Lung microvascular endothelial cell (primary cell): Measurements from ENCODE around the gene STK32B. TPM values are rescaled to one million over a fixed set of nuclear protein-coding genes. Genes with fewer than 3 reads are reported as not detected.

Experiments
- DNase-seq, 2 donors: peaks; one replicate each; pipeline versions ENCODE4 v3.0.0 to v3.0.0-alpha.2; 2010; ENCODE audit warnings: low read depth in 2 of 2
- total RNA-seq: library from RNA; depleted of rRNA; stranded (reverse); fragments of >200 nt; gene quantifications from 2 replicates; pipeline ENCODE4 v1.2.1, GENCODE V29; 2014

The STK32B gene
- total RNA-seq, 1 donor from 2014 or later, result 17.9 TPM

- DNase-seq, result peak; percentile 89 to 91
These were observed 289.7 kb downstream of the STK32B start for GRCh38 chr4:5340991-5341451.

GRCh38 chr4:5341526-5341925, 290.2 kb downstream of the STK32B start:
- peak in 1 of 2 donors; percentile 59 for DNase-seq

- no peak for DNase-seq
These were observed 304.6 kb downstream of the STK32B start for GRCh38 chr4:5355846-5356245.

GRCh38 chr4:5357870-5358269, 306.6 kb downstream of the STK32B start:
- DNase-seq, result peak in 1 of 2 donors; percentile 36

- peak; percentile 33 to 57 for DNase-seq
These were observed 310.7 kb downstream of the STK32B start for GRCh38 chr4:5361968-5362367.

- no peak for DNase-seq
These were observed 313.1 kb downstream of the STK32B start for GRCh38 chr4:5364406-5364805.

- peak; percentile 99 for DNase-seq
These were observed 314.1 kb downstream of the STK32B start for GRCh38 chr4:5365071-5366008.

- no peak for DNase-seq
These were observed 314.7 kb downstream of the STK32B start for GRCh38 chr4:5366009-5366386.

- peak; percentile 87 to 92 for DNase-seq
These were observed 315.1 kb downstream of the STK32B start for GRCh38 chr4:5366421-5366820.

- no peak for DNase-seq
These were observed 317.1 kb downstream of the STK32B start for GRCh38 chr4:5368426-5368825.

- DNase-seq, result peak in 1 of 2 donors; percentile 80
These were observed 319.0 kb downstream of the STK32B start for GRCh38 chr4:5370286-5370685.

GRCh38 chr4:5371415-5372190, 320.3 kb downstream of the STK32B start:
- peak in 1 of 2 donors; percentile 63 for DNase-seq

GRCh38 chr4:5372198-5372597, 320.9 kb downstream of the STK32B start:
- DNase-seq, result no peak

- no peak for DNase-seq
These were observed 322.0 kb downstream of the STK32B start for GRCh38 chr4:5373327-5373726.

- DNase-seq, result no peak
These were observed 323.3 kb downstream of the STK32B start for GRCh38 chr4:5374592-5374991.

GRCh38 chr4:5374994-5375393, 323.7 kb downstream of the STK32B start:
- no peak for DNase-seq

GRCh38 chr4:5376015-5376414, 324.7 kb downstream of the STK32B start:
- DNase-seq, result no peak

GRCh38 chr4:5378002-5378401, 326.7 kb downstream of the STK32B start:
- DNase-seq, result peak; percentile 67 to 78

GRCh38 chr4:5379895-5380294, 328.6 kb downstream of the STK32B start:
- DNase-seq, result no peak

- peak in 1 of 2 donors; percentile 74 for DNase-seq
These were observed 330.7 kb downstream of the STK32B start for GRCh38 chr4:5381961-5382441.

- DNase-seq, result peak in 1 of 2 donors; percentile 21
These were observed 332.1 kb downstream of the STK32B start for GRCh38 chr4:5383191-5383980.
